HG03280 (cell line): ENCODE data around the gene PRIM1.
"Not testable (repeated sequence)": the region's sequence is repeated elsewhere in the genome, so short reads cannot be mapped to it uniquely, and the experiment has no call there.

Experiments used
- ATAC-seq: cut with Tn5 transposase; IDR thresholded peaks from one replicate; pipeline ENCODE4 v1.9.1; 2021; ENCODE audit warnings: mild to moderate bottlenecking, moderate library complexity; ENCODE audit not compliant: unreplicated experiment

PRIM1 gene

GRCh38 chr12:56761812-56762211 is 9.7 kb upstream of the PRIM1 start:
- ATAC-seq: no peak

GRCh38 chr12:56760460-56760859 is 8.3 kb upstream of the PRIM1 start:
- no peak for ATAC-seq

- ATAC-seq: no peak
Measured at GRCh38 chr12:56759263-56759908, 7.3 kb upstream of the PRIM1 start.

GRCh38 chr12:56758728-56759262 is 6.7 kb upstream of the PRIM1 start:
- ATAC-seq: no peak

- not testable (repeated sequence) for ATAC-seq
Measured at GRCh38 chr12:56757971-56758370, 5.8 kb upstream of the PRIM1 start.

- no peak for ATAC-seq
Measured at GRCh38 chr12:56753566-56753965, 1.4 kb upstream of the PRIM1 start.

GRCh38 chr12:56750596-56750995 is 1.5 kb downstream of the PRIM1 start:
- not testable (repeated sequence) for ATAC-seq

- no peak for ATAC-seq
Measured at GRCh38 chr12:56749853-56750252, 2.3 kb downstream of the PRIM1 start.

- ATAC-seq: no peak
Measured at GRCh38 chr12:56749359-56749758, 2.8 kb downstream of the PRIM1 start.

- ATAC-seq: no peak
Measured at GRCh38 chr12:56728139-56728861, 23.8 kb downstream of the PRIM1 start.

GRCh38 chr12:56726196-56726675 is 25.9 kb downstream of the PRIM1 start:
- ATAC-seq: not testable (repeated sequence)

GRCh38 chr12:56725723-56726102 is 26.4 kb downstream of the PRIM1 start:
- no peak for ATAC-seq

- ATAC-seq: peak; percentile 96
Measured at GRCh38 chr12:56724972-56725722, 27.0 kb downstream of the PRIM1 start, which contains the start of gene NACA. NACA (minus strand) TSS chr12:56725299; CDS start chr12:56724521, 778 bp downstream.

GRCh38 chr12:56724701-56724971 is 27.5 kb downstream of the PRIM1 start:
- ATAC-seq: no peak

- no peak for ATAC-seq
Measured at GRCh38 chr12:56723889-56724700, 28.0 kb downstream of the PRIM1 start.

- no peak for ATAC-seq
Measured at GRCh38 chr12:56723352-56723751, 28.8 kb downstream of the PRIM1 start.

- ATAC-seq: no peak
Measured at GRCh38 chr12:56722832-56723231, 29.3 kb downstream of the PRIM1 start.

- ATAC-seq: no peak
Measured at GRCh38 chr12:56721721-56722120, 30.4 kb downstream of the PRIM1 start.

- ATAC-seq: no peak
Measured at GRCh38 chr12:56721216-56721615, 30.9 kb downstream of the PRIM1 start.

- ATAC-seq: no peak
Measured at GRCh38 chr12:56720731-56721151, 31.4 kb downstream of the PRIM1 start.

GRCh38 chr12:56719056-56719455 is 33.1 kb downstream of the PRIM1 start:
- ATAC-seq: no peak
